PC-3 (cell line): Measurements from ENCODE around the gene CHAD. TPM values are rescaled to one million over a fixed set of nuclear protein-coding genes. Genes with fewer than 3 reads are reported as not detected.

Source experiments
- ATAC-seq: fragments of 200-7000 bp; cut with Tn5 transposase; 2 replicates; pipeline ENCODE4 v1.9.1; 2020; ENCODE audit warnings: mild to moderate bottlenecking, moderate library complexity
- BruUV-seq: library from RNA; stranded (reverse); fragments of 400-500 nt; replicated peaks from 2 replicates; lab custom pipeline; 2021; lab: Mats Ljungman, UMichigan
- CTCF ChIA-PET: fragments of 300-600 bp; sonication (Branson Sonifier 250); formaldehyde crosslinking; loops from one replicate; lab custom pipeline; 2022; ENCODE audit warnings: antibody characterized with exemption; lab: Charles Lee
- POLR2A ChIA-PET: fragments of 300-600 bp; sonication (Branson Sonifier 250); formaldehyde crosslinking; loops from one replicate; lab custom pipeline; 2022; ENCODE audit warnings: antibody characterized with exemption; ENCODE audit not compliant: unreplicated experiment; lab: Charles Lee
- DNase-seq: peaks from one replicate; pipeline ENCODE4 v3.0.0-alpha.2; 2015
- H2AFZ ChIP-seq: fragments of 300-600 bp; sonication (generic); 2 replicates; pipeline ENCODE4 v1.6.0; 2016; ENCODE audit warnings: antibody characterized with exemption, low read length
- H3F3A ChIP-seq: fragments of 300-600 bp; sonication (generic); one replicate; pipeline ENCODE4 v1.6.0; 2017; ENCODE audit warnings: antibody characterized with exemption, low read length, control low read depth, mild to moderate bottlenecking; ENCODE audit not compliant: unreplicated experiment
- H3K27ac ChIP-seq: fragments of 300-600 bp; sonication (generic); 2 replicates; pipeline ENCODE4 v1.5.1; 2016; ENCODE audit warnings: mild to moderate bottlenecking, low read length
- H3K27me3 ChIP-seq: fragments of 300-600 bp; sonication (generic); 2 replicates; pipeline ENCODE4 v1.6.1; 2016; ENCODE audit warnings: low read length, mixed read lengths
- H3K36me3 ChIP-seq: fragments of 300-600 bp; sonication (generic); 2 replicates; pipeline ENCODE4 v1.6.1; 2016; ENCODE audit warnings: low read depth, mixed run types, low read length, mixed read lengths
- H3K4me1 ChIP-seq: fragments of 300-600 bp; sonication (generic); 2 replicates; pipeline ENCODE4 v1.5.1; 2016; ENCODE audit warnings: low read length; ENCODE audit not compliant: insufficient read depth
- H3K4me2 ChIP-seq: fragments of 300-600 bp; sonication (generic); 2 replicates; pipeline ENCODE4 v1.6.0; 2016; ENCODE audit warnings: low read length
- H3K4me3 ChIP-seq: fragments of 300-600 bp; sonication (generic); 2 replicates; pipeline ENCODE4 v1.5.1; 2016; ENCODE audit warnings: mild to moderate bottlenecking, low read length, mixed read lengths
- H3K79me2 ChIP-seq: fragments of 300-600 bp; sonication (generic); 2 replicates; pipeline ENCODE4 v1.6.1; 2017; ENCODE audit warnings: low read length, mixed read lengths
- H3K9ac ChIP-seq: fragments of 300-600 bp; sonication (generic); 2 replicates; pipeline ENCODE4 v1.6.0; 2016; ENCODE audit warnings: mild to moderate bottlenecking, low read length
- H3K9me2 ChIP-seq: fragments of 300-600 bp; sonication (generic); replicated peaks from 2 replicates; pipeline ENCODE4 v1.6.1; 2016; ENCODE audit warnings: mixed run types, low read length, mixed read lengths
- H3K9me3 ChIP-seq: fragments of 300-600 bp; sonication (generic); 2 replicates; pipeline ENCODE4 v1.6.1; 2016; ENCODE audit warnings: low read length, mixed read lengths
- H4K20me1 ChIP-seq: fragments of 300-600 bp; sonication (generic); 2 replicates; pipeline ENCODE4 v1.6.1; 2016; ENCODE audit warnings: low read length, mixed read lengths
- CTCF ChIP-seq: fragments of 300-600 bp; sonication (generic); conservative IDR thresholded peaks from 2 replicates; pipeline ENCODE4 v1.5.1; 2017; ENCODE audit warnings: antibody characterized with exemption, low read depth, mild to moderate bottlenecking, low read length
- EZH2 ChIP-seq: fragments of 300-600 bp; sonication (generic); IDR thresholded peaks from one replicate; pipeline ENCODE4 v1.6.1; 2017; ENCODE audit warnings: antibody characterized with exemption, mild to moderate bottlenecking, low read length; ENCODE audit not compliant: unreplicated experiment
- EZH2phosphoT487 ChIP-seq: fragments of 300-600 bp; sonication (generic); IDR thresholded peaks from 2 replicates; pipeline ENCODE4 v1.6.1; 2018; ENCODE audit warnings: mild to moderate bottlenecking, antibody characterized with exemption, low read length, borderline replicate concordance
- intact Hi-C: fragments of 100-400 bp; cut with micrococcal nuclease; formaldehyde crosslinking; loops from 2 replicates; pipeline ENCODE4 v1.9.0; 2023
- total RNA-seq: library from RNA; depleted of rRNA; stranded (reverse); fragments of >200 nt; gene quantifications from 2 replicates; pipeline ENCODE4 v1.2.3, GENCODE V29; 2014

CHAD gene
- total RNA-seq, 1 experiment from 2014 or later, result not detected

- Histone ChIP-seq H3K4me2 (no peak overlapping the region), H3K4me3 (no peak overlapping the region), H3K27me3 (no peaks in the 10 kb centered on the region), H3K9me3 (no peaks in the 10 kb centered on the region), H3K79me2 (no peaks in the 10 kb centered on the region), H4K20me1 (no peaks in the 10 kb centered on the region), H2AFZ (no peak overlapping the region), H3K36me3 (no peaks in the 10 kb centered on the region), H3K27ac (no peak overlapping the region), H3K9me2 (no peaks in the 10 kb centered on the region), H3K4me1 (peaks cover 10% of the 10 kb centered on the region; the same call in 1 of the 2 replicates), H3K9ac (no peak overlapping the region), H3F3A (no peaks in the 10 kb centered on the region)
- ChIA-PET POLR2A (no interaction called here), CTCF (no interaction called here)
- no peak for DNase-seq
- no peak for TF ChIP-seq CTCF
- TF ChIP-seq EZH2phosphoT487, result no peak
- no peak for TF ChIP-seq EZH2
- no peak for ATAC-seq
- intact Hi-C loops, result no loop called here
- no TSS peak for BruUV-seq
Measured at GRCh38 chr17:50469208-50469605, 527 bp upstream of the CHAD start.

GRCh38 chr17:50467855-50468303, 801 bp downstream of the CHAD start:
- no TSS peak for BruUV-seq
- Histone ChIP-seq H3F3A (no peaks in the 10 kb centered on the region), H3K79me2 (no peaks in the 10 kb centered on the region), H3K36me3 (no peaks in the 10 kb centered on the region), H3K4me2 (no peak overlapping the region), H2AFZ (no peak overlapping the region), H3K9ac (no peak overlapping the region), H3K9me2 (no peaks in the 10 kb centered on the region), H3K4me1 (peaks cover 10% of the 10 kb centered on the region; the same call in 1 of the 2 replicates), H3K27ac (no peak overlapping the region), H3K4me3 (no peak overlapping the region), H3K9me3 (no peaks in the 10 kb centered on the region), H3K27me3 (no peaks in the 10 kb centered on the region), H4K20me1 (no peaks in the 10 kb centered on the region)
- intact Hi-C loops, result no loop called here
- TF ChIP-seq EZH2 (no peak), CTCF (no peak), EZH2phosphoT487 (no peak)
- DNase-seq, result no peak
- ChIA-PET POLR2A (interaction anchor here (0.5 to 0.6 kb wide), 2 partner anchors 39 to 109 kb away, joined by 3 to 4 read pairs; no protein-coding TSS in a partner anchor), CTCF (no interaction called here)
- ATAC-seq, result no peak

- H3K79me2 ChIP-seq, result no peaks in the 10 kb centered on the region
- BruUV-seq, result no TSS peak
- POLR2A ChIA-PET, result no interaction called here
Measured at GRCh38 chr17:50467114-50467854, 1.4 kb downstream of the CHAD start.

More at GRCh38 chr17:50467114-50467854, 1.4 kb downstream of the CHAD start:
- Histone ChIP-seq H3K27ac (no peak overlapping the region), H3K4me1 (peaks cover 10% of the 10 kb centered on the region; the same call in 1 of the 2 replicates), H3K9me3 (no peaks in the 10 kb centered on the region), H3K4me3 (no peak overlapping the region), H3K9ac (no peak overlapping the region), H4K20me1 (no peaks in the 10 kb centered on the region), H3F3A (no peaks in the 10 kb centered on the region), H3K4me2 (no peak overlapping the region), H2AFZ (no peak overlapping the region), H3K36me3 (no peaks in the 10 kb centered on the region), H3K27me3 (no peaks in the 10 kb centered on the region), H3K9me2 (no peaks in the 10 kb centered on the region)
- DNase-seq (no peak), ATAC-seq (no peak)
- CTCF ChIA-PET, result no interaction called here
- TF ChIP-seq EZH2phosphoT487 (no peak), CTCF (no peak), EZH2 (no peak)
- intact Hi-C loops, result no loop called here
